Measurements from ENCODE around the gene EXOC7. TPM values are rescaled to one million over a fixed set of nuclear protein-coding genes. Genes with fewer than 3 reads are reported as not detected.

The EXOC7 gene
- 50.4 TPM for polyA plus RNA-seq (2013, experiment 1 of 2)
- polyA plus RNA-seq (2013, experiment 2 of 2): 47.0 TPM

- Histone ChIP-seq H2BK12ac (ENCODE audit: low read length) (peak within 1 kb of the TSS; percentile 43), H3K4me1 (ENCODE audit: control insufficient read depth in 2 of 2, insufficient read depth in 1 of 2, low read depth in 1 of 2, low read length in 2 of 2) (peaks cover 5 to 12% of the 10 kb centered on the region in 2 donors), H3K18ac (ENCODE audit: low read length) (peak within 1 kb of the TSS; percentile 95), H3K23ac (ENCODE audit: low read depth, low read length, poor library complexity) (peak within 1 kb of the TSS; percentile 76), H2BK15ac (ENCODE audit: low read length) (peak within 1 kb of the TSS; percentile 45), H3K9me3 (replicated peaks in 1 of 2; ENCODE audit: control insufficient read depth in 2 of 2, insufficient read depth in 1 of 2, low read depth in 1 of 2, low read length in 2 of 2) (no peaks in the 10 kb centered on the region), H3K4me2 (ENCODE audit: insufficient read depth, low read length, poor library complexity, severe bottlenecking) (peak within 1 kb of the TSS; percentile 89), H2AFZ (ENCODE audit: low read length) (peak within 1 kb of the TSS; percentile 87), H3K27ac (replicated peaks; ENCODE audit: low read length) (peak within 1 kb of the TSS; percentile 68), H3K79me1 (ENCODE audit: low read depth, low read length) (peaks cover 7% of the 10 kb centered on the region), H2AK5ac (ENCODE audit: low read depth, low read length) (peak within 1 kb of the TSS; percentile 96), H4K8ac (ENCODE audit: low read depth, low read length) (peak within 1 kb of the TSS; percentile 84), H3K36me3 (replicated peaks in 1 of 2; ENCODE audit: control insufficient read depth in 2 of 2, insufficient read depth in 2 of 2, low read length in 2 of 2) (peaks cover 9 to 39% of the 10 kb centered on the region in 2 donors), H2BK5ac (ENCODE audit: low read length) (peak within 1 kb of the TSS; percentile 90), H3K4ac (ENCODE audit: low read length) (peak within 1 kb of the TSS; percentile 46), H3K9ac (ENCODE audit: low read depth, low read length, poor library complexity) (peak within 1 kb of the TSS; percentile 90), H3K27me3 (ENCODE audit: control insufficient read depth in 3 of 3, insufficient read depth in 3 of 3, low read depth in 1 of 3, low read length in 3 of 3) (no peaks in the 10 kb centered on the region), H3K14ac (ENCODE audit: low read length) (peak within 1 kb of the TSS; percentile 67), H2BK120ac (ENCODE audit: low read depth, low read length) (no peak within 1 kb of the TSS), H4K91ac (ENCODE audit: low read depth, low read length, poor library complexity) (peak within 1 kb of the TSS; percentile 69), H3K4me3 (ENCODE audit: low read length in 2 of 2) (peak within 1 kb of the TSS; percentile 68 to 94)
- WGBS, 2 donors (ENCODE audit: extremely low coverage in 2 of 2, insufficient read length in 2 of 2, insufficient replicate concordance in 1 of 2): no CpG with 5 or more reads among the region's 55 CpGs
- peak; percentile 93 for DNase-seq (ENCODE audit: low spot score)
Measured at GRCh38 chr17:76103274-76104139, at the start of gene EXOC7. TSS of gene EXOC7 (minus strand) at chr17:76103787. CDS start at chr17:76103692, 95 bp downstream.

DNA sequence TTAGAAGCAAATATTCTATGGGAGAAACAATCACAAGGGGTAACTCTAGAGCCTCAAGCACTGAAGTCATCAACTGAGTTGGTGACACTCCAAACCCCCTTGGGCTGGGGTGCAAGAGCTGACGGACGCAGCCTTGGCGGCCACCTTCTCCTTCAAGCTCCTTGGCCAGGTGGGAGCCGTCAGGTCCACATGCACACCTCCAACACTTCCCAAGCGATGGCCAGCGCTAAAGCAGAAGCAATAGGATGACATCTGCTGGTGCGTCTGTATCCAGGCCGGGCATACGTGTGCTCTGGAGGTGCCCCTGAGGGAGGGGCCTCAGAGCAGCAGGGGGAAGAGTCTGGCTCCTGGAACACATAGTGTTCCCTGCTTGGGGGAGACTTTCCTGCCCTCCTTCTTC is 49.6 kb upstream of the EXOC7 start:
- Histone ChIP-seq H3K36me3 (replicated peaks in 1 of 2; ENCODE audit: control insufficient read depth in 2 of 2, insufficient read depth in 2 of 2, low read length in 2 of 2) (peaks cover 6 to 85% of the 10 kb centered on the region in 2 donors), H3K4me2 (ENCODE audit: insufficient read depth, low read length, poor library complexity, severe bottlenecking) (no peak overlapping the region), H3K79me1 (ENCODE audit: low read depth, low read length) (peaks cover 1% of the 10 kb centered on the region), H4K91ac (ENCODE audit: low read depth, low read length, poor library complexity) (no peak overlapping the region), H3K18ac (ENCODE audit: low read length) (peak overlapping the region; percentile 20), H4K8ac (ENCODE audit: low read depth, low read length) (no peak overlapping the region), H3K9ac (ENCODE audit: low read depth, low read length, poor library complexity) (no peak overlapping the region), H3K27ac (replicated peaks; ENCODE audit: low read length) (no peak overlapping the region), H3K27me3 (ENCODE audit: control insufficient read depth in 3 of 3, insufficient read depth in 3 of 3, low read depth in 1 of 3, low read length in 3 of 3) (no peaks in the 10 kb centered on the region), H2BK15ac (ENCODE audit: low read length) (no peak overlapping the region), H2BK5ac (ENCODE audit: low read length) (no peak overlapping the region), H3K9me3 (replicated peaks in 1 of 2; ENCODE audit: control insufficient read depth in 2 of 2, insufficient read depth in 1 of 2, low read depth in 1 of 2, low read length in 2 of 2) (no peaks in the 10 kb centered on the region), H2AK5ac (ENCODE audit: low read depth, low read length) (no peak overlapping the region), H3K4me3 (ENCODE audit: low read length in 2 of 2) (peak overlapping the region in 1 of 2 donors; percentile 5), H2BK120ac (ENCODE audit: low read depth, low read length) (no peak overlapping the region), H3K14ac (ENCODE audit: low read length) (no peak overlapping the region), H3K23ac (ENCODE audit: low read depth, low read length, poor library complexity) (no peak overlapping the region), H2AFZ (ENCODE audit: low read length) (no peak overlapping the region), H2BK12ac (ENCODE audit: low read length) (no peak overlapping the region), H3K4ac (ENCODE audit: low read length) (no peak overlapping the region), H3K4me1 (ENCODE audit: control insufficient read depth in 2 of 2, insufficient read depth in 1 of 2, low read depth in 1 of 2, low read length in 2 of 2) (peaks cover 0 to 2% of the 10 kb centered on the region in 2 donors)
- no peak for DNase-seq (ENCODE audit: low spot score)
- no CpG with 5 or more reads among the region's 9 CpGs for WGBS, 2 donors (ENCODE audit: extremely low coverage in 2 of 2, insufficient read length in 2 of 2, insufficient replicate concordance in 1 of 2)

DNA sequence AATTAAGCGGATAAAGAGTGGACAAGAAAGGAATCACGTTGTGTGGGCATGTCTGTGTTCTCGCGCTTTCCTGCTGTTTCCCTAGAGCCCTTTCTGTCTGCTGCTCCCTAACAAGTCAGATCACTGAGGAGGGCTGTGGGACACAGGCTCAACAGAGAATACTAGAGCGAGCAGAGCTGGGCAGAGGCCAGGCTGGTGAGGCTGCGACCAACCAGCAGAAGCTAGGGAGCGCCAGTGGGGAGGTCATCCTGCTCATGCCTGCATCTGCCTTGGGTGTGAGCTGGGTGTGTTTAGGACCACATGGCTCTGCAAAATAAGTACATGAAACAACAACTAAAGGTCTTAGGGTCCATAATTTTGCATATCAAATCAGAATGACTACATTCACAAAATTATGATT is 49.0 kb upstream of the EXOC7 start:
- peaks cover 1% of the 10 kb centered on the region for H3K79me1 ChIP-seq (ENCODE audit: low read depth, low read length)
- H3K27me3 ChIP-seq (ENCODE audit: control insufficient read depth in 3 of 3, insufficient read depth in 3 of 3, low read depth in 1 of 3, low read length in 3 of 3): no peaks in the 10 kb centered on the region
- H2BK120ac ChIP-seq (ENCODE audit: low read depth, low read length): no peak overlapping the region
- H2AFZ ChIP-seq (ENCODE audit: low read length): no peak overlapping the region
- H4K91ac ChIP-seq (ENCODE audit: low read depth, low read length, poor library complexity): no peak overlapping the region
- no peak overlapping the region for H3K9ac ChIP-seq (ENCODE audit: low read depth, low read length, poor library complexity)
- H3K36me3 ChIP-seq (replicated peaks in 1 of 2; ENCODE audit: control insufficient read depth in 2 of 2, insufficient read depth in 2 of 2, low read length in 2 of 2): peaks cover 4 to 81% of the 10 kb centered on the region in 2 donors
- no peak overlapping the region for H2BK5ac ChIP-seq (ENCODE audit: low read length)
- no peak overlapping the region for H3K23ac ChIP-seq (ENCODE audit: low read depth, low read length, poor library complexity)
- no peak overlapping the region for H3K4me2 ChIP-seq (ENCODE audit: insufficient read depth, low read length, poor library complexity, severe bottlenecking)
- H2BK12ac ChIP-seq (ENCODE audit: low read length): no peak overlapping the region
- no peak overlapping the region for H3K4me3 ChIP-seq (ENCODE audit: low read length in 2 of 2)
- H3K27ac ChIP-seq (replicated peaks; ENCODE audit: low read length): no peak overlapping the region
- no peak for DNase-seq (ENCODE audit: low spot score)
- no peak overlapping the region for H4K8ac ChIP-seq (ENCODE audit: low read depth, low read length)
- no CpG with 5 or more reads among the region's 7 CpGs for WGBS, 2 donors (ENCODE audit: extremely low coverage in 2 of 2, insufficient read length in 2 of 2, insufficient replicate concordance in 1 of 2)
- no peak overlapping the region for H3K14ac ChIP-seq (ENCODE audit: low read length)
- no peak overlapping the region for H2BK15ac ChIP-seq (ENCODE audit: low read length)
- no peak overlapping the region for H3K4ac ChIP-seq (ENCODE audit: low read length)
- H3K4me1 ChIP-seq (ENCODE audit: control insufficient read depth in 2 of 2, insufficient read depth in 1 of 2, low read depth in 1 of 2, low read length in 2 of 2): peaks cover 0 to 2% of the 10 kb centered on the region in 2 donors
- no peaks in the 10 kb centered on the region for H3K9me3 ChIP-seq (replicated peaks in 1 of 2; ENCODE audit: control insufficient read depth in 2 of 2, insufficient read depth in 1 of 2, low read depth in 1 of 2, low read length in 2 of 2)
- no peak overlapping the region for H2AK5ac ChIP-seq (ENCODE audit: low read depth, low read length)
- H3K18ac ChIP-seq (ENCODE audit: low read length): no peak overlapping the region

DNA sequence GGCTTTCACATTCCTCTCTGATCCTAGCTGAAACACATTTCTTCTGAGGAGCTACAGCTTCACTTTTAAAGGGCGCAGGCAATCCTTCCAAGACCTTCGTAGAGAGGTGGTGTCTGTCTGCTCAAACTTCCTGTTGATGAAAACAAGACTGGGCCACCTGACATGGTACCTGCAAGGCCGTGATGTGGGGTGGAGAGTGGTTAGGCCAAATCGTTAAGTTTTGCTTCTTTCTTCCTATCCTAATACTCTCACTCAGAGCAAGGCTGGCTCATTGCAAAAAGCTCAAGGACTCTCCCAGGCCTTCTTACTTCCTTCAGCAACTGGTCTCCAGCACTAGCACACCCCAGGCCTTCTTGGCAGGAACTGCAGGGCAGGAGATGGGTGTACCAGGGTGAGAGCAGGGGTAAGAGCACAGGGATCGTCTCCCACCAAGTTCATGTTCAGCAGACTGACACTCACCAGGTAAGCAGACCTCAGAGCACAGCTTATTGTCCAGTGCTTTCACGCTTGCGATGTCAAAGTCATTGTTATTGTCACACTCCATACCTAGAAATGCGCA is 48.4 kb upstream of the EXOC7 start:
- Histone ChIP-seq H2BK12ac (ENCODE audit: low read length) (no peak overlapping the region), H2AK5ac (ENCODE audit: low read depth, low read length) (no peak overlapping the region), H4K8ac (ENCODE audit: low read depth, low read length) (no peak overlapping the region), H3K18ac (ENCODE audit: low read length) (no peak overlapping the region), H3K4me3 (ENCODE audit: low read length in 2 of 2) (no peak overlapping the region), H2BK5ac (ENCODE audit: low read length) (no peak overlapping the region), H3K27me3 (ENCODE audit: control insufficient read depth in 3 of 3, insufficient read depth in 3 of 3, low read depth in 1 of 3, low read length in 3 of 3) (no peaks in the 10 kb centered on the region), H2AFZ (ENCODE audit: low read length) (no peak overlapping the region), H3K9ac (ENCODE audit: low read depth, low read length, poor library complexity) (no peak overlapping the region), H3K79me1 (ENCODE audit: low read depth, low read length) (peaks cover 1% of the 10 kb centered on the region), H3K27ac (replicated peaks; ENCODE audit: low read length) (no peak overlapping the region), H3K4me1 (ENCODE audit: control insufficient read depth in 2 of 2, insufficient read depth in 1 of 2, low read depth in 1 of 2, low read length in 2 of 2) (peaks cover 0 to 2% of the 10 kb centered on the region in 2 donors), H3K36me3 (replicated peaks in 1 of 2; ENCODE audit: control insufficient read depth in 2 of 2, insufficient read depth in 2 of 2, low read length in 2 of 2) (peaks cover 4 to 82% of the 10 kb centered on the region in 2 donors), H2BK120ac (ENCODE audit: low read depth, low read length) (no peak overlapping the region), H3K4ac (ENCODE audit: low read length) (no peak overlapping the region), H4K91ac (ENCODE audit: low read depth, low read length, poor library complexity) (no peak overlapping the region), H3K9me3 (replicated peaks in 1 of 2; ENCODE audit: control insufficient read depth in 2 of 2, insufficient read depth in 1 of 2, low read depth in 1 of 2, low read length in 2 of 2) (no peaks in the 10 kb centered on the region), H3K4me2 (ENCODE audit: insufficient read depth, low read length, poor library complexity, severe bottlenecking) (no peak overlapping the region), H3K14ac (ENCODE audit: low read length) (no peak overlapping the region), H3K23ac (ENCODE audit: low read depth, low read length, poor library complexity) (no peak overlapping the region), H2BK15ac (ENCODE audit: low read length) (no peak overlapping the region)
- no peak for DNase-seq (ENCODE audit: low spot score)
- no CpG with 5 or more reads among the region's 8 CpGs for WGBS, 2 donors (ENCODE audit: extremely low coverage in 2 of 2, insufficient read length in 2 of 2, insufficient replicate concordance in 1 of 2)

Measured in neuronal stem cell (in vitro differentiated cells).